GM18907 (cell line): ENCODE data around the gene PTBP1.

Experiments
- ATAC-seq: cut with Tn5 transposase; IDR thresholded peaks from one replicate; pipeline ENCODE4 v1.9.1; 2021; ENCODE audit warnings: mild to moderate bottlenecking, moderate library complexity; ENCODE audit not compliant: unreplicated experiment

Gene PTBP1

GRCh38 chr19:795691-796581 lies 1.3 kb upstream of the PTBP1 start:
- ATAC-seq: no peak

GRCh38 chr19:797528-798414 lies 519 bp downstream of the PTBP1 start:
- peak; percentile 39 for ATAC-seq

GRCh38 chr19:798415-799075 lies 1.3 kb downstream of the PTBP1 start:
- no peak for ATAC-seq

GRCh38 chr19:799076-799881 lies 2.0 kb downstream of the PTBP1 start:
- no peak for ATAC-seq

GRCh38 chr19:800360-801029 lies 3.2 kb downstream of the PTBP1 start:
- no peak for ATAC-seq

GRCh38 chr19:801030-801860 lies 4.0 kb downstream of the PTBP1 start:
- ATAC-seq: no peak

- no peak for ATAC-seq
Measured at GRCh38 chr19:801861-802497, 4.7 kb downstream of the PTBP1 start.

- no peak for ATAC-seq
Measured at GRCh38 chr19:802498-803098, 5.3 kb downstream of the PTBP1 start.

GRCh38 chr19:803099-803561 lies 5.9 kb downstream of the PTBP1 start:
- no peak for ATAC-seq

GRCh38 chr19:803686-804418 lies 6.6 kb downstream of the PTBP1 start:
- ATAC-seq: no peak

- no peak for ATAC-seq
Measured at GRCh38 chr19:804419-805165, 7.3 kb downstream of the PTBP1 start.

GRCh38 chr19:805166-805551 lies 7.9 kb downstream of the PTBP1 start:
- ATAC-seq: no peak

- ATAC-seq: no peak
Measured at GRCh38 chr19:805600-806550, 8.6 kb downstream of the PTBP1 start.

GRCh38 chr19:806815-807421 lies 9.7 kb downstream of the PTBP1 start:
- no peak for ATAC-seq
